Caki2 (cell line): ENCODE data around the gene MMP24. TPM values are rescaled to one million over a fixed set of nuclear protein-coding genes. Genes with fewer than 3 reads are reported as not detected.
"Not testable (repeated sequence)": the region's sequence is repeated elsewhere in the genome, so short reads cannot be mapped to it uniquely, and the experiment has no call there.

Experiments
- DNase-seq: peaks from one replicate; pipeline ENCODE4 v3.0.0-alpha.2; 2015; ENCODE audit warnings: low read depth
- in situ Hi-C: cut with HindIII; loops from 2 replicates; pipeline ENCODE4 v1.10.0; 2016; ENCODE audit warnings: low sequenced_read_pairs, low pct_unique_long_range_greater_than_20kb, mixed read lengths
- total RNA-seq: library from RNA; depleted of rRNA; stranded (reverse); fragments of >200 nt; shearing (Covaris generic); gene quantifications from 2 replicates; pipeline ENCODE4 v1.2.3, GENCODE V29; 2014; ENCODE audit warnings: low replicate concordance; rRNA removed

MMP24 gene
- total RNA-seq, 1 experiment from 2014 or later = 14.3 TPM

DNA sequence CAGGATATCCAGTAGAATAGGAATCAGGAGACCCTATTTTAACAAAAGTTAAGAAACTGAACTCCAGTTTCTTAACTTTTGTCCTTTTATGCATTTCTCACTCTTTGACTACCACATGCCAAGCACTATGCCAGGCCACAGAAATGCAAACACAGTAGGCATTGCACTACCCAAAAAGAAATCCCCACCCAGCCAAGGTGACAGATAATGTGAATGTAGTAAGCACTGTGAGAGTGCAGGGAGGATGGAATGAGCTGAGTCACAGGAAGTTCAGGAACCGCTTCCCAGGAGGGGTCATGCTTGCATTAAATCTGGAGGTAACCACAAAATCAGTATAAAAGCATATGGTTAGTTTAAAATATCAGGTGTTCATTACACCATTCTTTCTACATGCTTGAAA lies 85.8 kb downstream of the MMP24 start:
- in situ Hi-C loops = no loop called here

DNA sequence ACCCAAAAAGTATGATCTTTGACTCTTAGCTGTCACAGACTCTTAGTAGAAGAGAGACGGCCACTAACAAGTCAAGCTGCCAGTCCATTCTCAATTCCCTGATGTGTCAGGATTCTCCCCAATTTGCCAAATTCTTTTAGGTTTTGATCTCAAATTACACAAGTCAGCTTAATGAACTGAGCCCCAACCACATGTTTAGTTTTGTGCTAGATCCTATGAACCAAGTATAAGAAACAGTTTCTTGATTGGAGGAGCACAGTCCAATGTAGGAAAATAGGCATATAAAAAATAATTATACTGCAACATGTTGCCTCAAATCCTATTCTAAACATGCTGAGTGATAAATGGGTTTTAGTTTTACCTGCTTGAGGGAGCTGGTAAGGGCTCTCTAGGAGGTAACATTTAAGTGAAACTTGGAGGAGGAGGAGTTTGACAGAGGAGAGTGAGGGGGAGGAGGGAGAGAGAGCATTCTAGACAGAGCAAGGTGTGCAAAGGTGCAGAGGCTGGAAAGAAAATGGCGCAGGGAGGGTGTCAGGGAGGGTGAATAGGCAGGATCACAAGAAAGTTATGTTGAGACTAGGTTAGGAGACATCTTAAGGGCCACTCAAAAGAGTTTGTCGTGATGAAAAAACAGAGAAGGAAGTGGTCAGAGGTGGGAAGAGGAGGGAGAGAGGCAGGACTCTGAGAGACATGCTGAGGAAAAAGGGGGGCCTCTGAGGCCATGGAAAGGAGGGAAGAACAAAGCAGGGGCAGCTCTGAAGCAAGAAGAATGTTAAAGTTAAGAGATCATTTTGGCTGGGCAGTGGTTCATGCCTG lies 88.5 kb downstream of the MMP24 start:
- no peak for DNase-seq
- in situ Hi-C loops = no loop called here

More for the DNA sequence above, 85.8 kb downstream of the MMP24 start:
- DNase-seq = peak; percentile 81

DNA sequence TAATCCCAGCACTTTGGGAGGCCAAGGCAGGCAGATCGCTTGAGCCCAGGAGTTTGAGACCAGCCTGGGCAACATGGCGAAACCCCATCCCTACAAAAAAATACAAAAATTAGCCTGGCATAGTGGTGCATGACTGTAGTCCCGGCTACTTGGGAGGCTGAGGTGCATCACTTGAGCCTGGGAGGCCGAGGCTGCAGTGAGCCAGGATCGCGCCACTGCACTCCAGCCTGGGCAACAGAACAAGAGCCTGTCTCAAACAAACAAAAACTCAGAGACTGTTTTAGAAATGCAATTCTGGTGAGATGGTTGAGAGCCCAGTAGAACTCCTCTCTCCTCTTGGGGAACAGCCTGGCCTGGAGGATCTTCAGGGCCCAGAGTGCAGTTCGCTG lies 89.1 kb downstream of the MMP24 start:
- DNase-seq, in situ Hi-C loops: not testable (repeated sequence)

DNA sequence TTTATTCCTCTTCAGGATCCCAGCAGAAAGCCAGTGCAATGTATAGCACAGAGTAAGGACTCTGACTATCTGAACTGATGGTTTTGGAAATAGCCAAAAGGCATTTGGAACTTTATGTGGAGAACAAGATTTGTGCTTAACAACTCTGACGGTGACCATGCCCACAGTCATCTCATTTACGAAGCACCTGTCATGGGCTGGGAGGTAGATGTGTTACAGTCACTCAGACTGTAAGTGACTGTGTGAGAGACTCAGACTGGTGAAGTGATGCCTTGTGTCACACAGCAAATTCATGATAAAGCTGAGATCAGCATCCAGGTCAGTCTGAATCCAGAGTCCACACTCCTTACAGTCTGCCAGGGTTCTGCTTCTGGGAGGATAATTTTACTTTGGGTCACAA lies 89.6 kb downstream of the MMP24 start:
- DNase-seq = no peak
- in situ Hi-C loops = no loop called here

DNA sequence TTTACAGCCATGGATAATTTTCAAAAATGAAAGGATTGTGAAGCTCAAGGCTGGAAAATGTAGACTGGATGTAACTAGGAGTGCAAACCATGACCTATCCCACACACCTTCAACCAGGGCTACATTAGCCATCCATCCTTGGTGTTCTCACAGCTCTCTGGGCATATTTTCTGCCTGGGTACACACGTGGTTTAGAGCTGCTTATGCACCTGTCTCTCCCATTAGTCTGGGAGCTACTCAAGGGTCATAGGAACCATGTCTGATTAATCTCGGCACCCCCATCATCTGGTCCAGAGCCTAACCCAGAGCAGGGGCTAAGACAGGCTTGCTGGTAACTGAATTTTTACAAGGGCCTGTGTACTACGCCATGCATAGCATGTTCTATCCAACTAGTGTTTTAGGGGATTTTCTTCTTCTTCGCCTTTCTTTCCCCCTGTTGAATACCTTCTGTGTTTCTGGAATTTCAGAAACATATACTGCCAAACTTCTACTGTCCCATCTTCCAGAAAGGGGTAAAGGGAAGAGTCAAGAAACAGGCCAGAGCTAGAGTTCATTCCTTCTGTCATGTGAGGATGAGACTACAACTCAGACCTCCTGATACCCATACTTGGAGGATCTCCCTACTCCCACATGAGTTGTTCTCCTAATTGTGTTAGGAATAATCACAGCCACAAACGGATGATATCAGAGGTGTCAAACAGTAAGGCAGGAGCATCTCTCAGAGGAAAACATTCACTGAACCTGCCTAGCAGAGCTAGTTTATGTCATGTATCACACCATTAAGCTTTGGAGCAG lies 91.1 kb downstream of the MMP24 start:
- in situ Hi-C loops = no loop called here
- no peak for DNase-seq

DNA sequence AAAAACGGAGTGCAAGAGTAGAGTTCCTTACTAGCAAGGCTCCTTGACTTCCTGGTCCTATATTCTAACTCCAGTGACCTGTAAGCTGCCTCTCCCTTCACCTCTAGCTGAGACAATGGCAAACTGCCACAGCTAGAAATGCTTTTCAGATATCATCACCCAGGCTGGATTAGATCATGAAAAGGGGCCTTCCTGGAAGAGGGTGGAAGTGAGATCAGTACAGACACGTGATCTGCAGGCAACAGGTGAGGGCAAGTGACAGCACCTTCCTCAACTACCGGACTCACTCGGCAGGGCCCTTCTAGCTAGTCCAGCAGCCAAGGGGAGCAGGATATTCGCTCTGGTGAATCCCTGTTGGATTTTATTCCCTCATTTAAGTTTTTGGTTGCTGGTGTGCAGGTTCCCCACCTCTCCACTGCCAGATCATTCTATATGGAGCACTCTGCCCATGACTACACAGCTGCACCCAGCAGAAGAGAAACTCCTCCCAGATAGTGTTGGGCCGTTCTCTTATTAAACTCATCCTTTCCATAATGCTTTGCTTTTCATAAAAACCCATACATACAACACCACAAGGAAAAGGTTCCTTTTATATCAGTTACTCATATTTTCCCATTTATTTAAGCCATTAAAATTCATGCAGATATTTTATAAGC lies 92.1 kb downstream of the MMP24 start:
- DNase-seq = peak; percentile 97
- in situ Hi-C loops = no loop called here

DNA sequence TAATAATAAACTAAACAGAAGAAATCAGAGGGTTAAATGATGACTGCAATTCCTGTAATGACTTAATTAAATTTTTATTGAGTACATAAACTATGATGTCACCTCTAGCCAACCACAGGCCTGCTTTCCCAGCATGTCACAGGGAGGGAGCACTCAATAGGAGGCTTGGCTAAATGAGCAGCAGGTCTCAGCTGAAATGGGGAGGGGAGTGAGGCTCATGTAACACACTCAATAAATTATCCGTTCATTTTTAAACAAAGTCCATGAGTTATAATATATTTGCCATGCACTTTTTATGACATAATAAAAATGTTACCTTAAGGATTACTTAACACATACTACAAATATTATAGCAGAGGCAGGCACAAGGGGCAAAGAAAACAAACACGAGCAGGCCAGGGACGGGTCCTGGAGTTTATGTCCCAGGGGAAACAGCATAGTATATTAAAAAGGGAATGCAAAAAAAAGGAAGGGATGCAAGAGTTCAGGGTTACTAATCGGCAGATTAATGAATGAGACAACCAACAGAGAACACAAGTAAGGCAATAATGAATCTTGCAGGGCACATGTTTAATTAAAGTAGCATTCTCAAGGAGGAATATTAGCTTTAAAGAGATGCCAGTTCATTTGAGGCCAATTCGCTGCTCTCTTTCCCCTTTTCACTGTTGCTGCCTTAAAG lies 92.8 kb downstream of the MMP24 start:
- peak; percentile 60 for DNase-seq
- in situ Hi-C loops = no loop called here

DNA sequence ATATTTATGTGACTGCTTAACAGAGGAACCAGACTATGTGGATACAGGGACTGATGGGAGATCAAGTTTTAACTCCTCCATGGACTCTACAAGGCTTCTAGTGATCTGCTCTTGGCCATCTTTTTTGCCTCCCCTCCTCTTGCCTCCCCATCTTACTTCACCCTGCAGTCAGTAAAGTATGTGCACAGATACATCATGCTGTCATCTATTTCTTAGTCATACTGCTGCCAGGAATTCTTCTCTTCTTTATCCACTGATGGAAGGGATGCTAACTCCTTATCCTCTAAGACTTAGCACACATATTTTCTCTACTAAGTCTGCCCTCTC lies 93.3 kb downstream of the MMP24 start:
- peak; percentile 68 for DNase-seq
- in situ Hi-C loops = no loop called here

DNA sequence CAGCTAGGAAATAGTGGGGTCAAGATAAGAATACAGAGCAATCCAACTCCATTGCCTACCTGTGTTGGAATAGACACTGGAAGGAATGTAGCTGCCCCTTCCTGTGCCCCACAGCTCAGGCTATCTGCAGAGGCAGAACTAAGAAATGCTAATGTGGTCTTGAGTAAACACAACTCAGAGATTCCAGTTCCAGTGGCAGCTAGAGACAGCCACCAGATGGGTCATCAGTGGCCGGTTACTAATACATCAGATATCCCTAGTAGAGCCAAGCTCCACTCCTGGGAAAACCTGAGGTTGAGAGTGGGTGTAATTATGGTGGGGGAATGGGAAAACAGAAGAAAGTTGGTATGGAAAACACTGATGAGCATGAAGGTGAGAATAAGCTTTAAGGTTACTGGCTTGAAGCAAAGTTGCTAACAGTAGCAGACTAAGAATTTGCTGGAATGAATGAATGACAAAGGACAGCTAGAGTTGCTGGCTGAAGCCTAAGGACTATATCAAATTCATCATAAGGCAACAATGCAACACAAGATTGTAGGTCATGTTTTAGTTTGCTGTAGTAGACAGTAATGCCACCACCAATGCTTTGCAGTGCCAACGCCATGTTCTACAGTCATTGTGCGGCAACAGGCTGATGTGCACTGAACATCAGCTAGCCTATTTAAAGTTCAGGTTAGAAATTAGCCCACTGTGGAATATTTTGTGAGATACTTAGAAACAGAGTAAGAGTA lies 94.1 kb downstream of the MMP24 start:
- in situ Hi-C loops = no loop called here
- DNase-seq = peak; percentile 83

DNA sequence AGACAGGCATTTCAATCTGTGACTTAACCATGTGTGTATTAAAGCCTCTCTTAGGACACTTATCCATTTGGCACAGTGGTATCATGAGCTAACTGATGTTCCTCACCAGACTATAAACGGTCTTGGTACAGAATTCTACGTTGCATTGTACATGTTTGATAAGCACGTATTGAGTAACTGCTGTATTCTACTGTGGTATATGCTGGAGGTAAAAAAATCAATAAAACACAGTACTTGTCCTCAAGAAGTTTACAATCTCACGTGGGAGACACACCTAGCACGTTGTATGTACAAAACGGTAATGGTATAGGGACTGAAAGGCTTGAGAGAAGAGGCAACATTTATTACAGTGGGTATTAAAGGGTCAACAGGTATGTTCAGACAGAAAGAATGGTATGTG lies 98.9 kb downstream of the MMP24 start:
- in situ Hi-C loops = no loop called here
- no peak for DNase-seq

DNA sequence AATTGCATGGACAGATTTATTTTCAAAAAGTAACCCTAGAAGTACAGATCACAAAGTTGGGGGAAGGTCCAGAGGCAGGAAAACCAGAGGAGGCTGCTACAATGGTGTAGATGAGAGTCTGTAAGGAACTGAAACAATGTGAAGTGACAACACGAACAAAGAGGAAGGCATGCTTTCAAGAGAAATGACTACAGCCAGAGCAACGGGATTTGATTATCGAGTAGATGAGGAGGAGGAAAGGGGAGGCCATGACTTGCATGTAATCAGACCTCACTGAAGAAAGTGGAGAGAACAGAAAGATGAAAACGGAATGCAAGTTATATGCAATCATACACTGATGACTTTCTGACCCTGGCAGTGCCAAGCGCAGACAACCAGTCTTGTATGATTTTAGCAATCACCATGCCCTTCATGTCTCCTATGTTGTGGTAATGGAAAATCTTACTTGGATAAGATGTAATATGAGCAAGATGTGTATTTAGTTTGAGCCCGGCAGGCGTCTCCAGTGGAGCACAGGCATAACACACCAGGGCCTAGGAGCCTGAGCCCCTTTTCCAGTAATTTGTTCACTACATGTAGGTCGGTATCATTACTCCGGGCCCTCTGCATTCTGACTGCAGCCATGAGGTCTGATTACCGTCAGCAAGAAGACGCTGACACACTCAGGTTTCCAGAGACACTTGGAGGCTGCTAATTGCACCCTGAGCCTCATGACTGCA lies 99.7 kb downstream of the MMP24 start:
- DNase-seq = no peak
- in situ Hi-C loops = no loop called here

Other genes with a start within 250 kb of the MMP24 start
- gene TRPC4AP, start 133.9 kb upstream of the MMP24 start, total RNA-seq = 54.4 and 56.9 TPM in 2 replicates
- 27.4 and 43.7 TPM in 2 replicates for gene EDEM2, start 79.4 kb upstream of the MMP24 start, total RNA-seq
- gene PROCR, start 54.6 kb upstream of the MMP24 start, total RNA-seq = 30.9 and 56.1 TPM in 2 replicates
- 9.0 and 16.5 TPM in 2 replicates for gene MMP24OS, start 51.4 kb downstream of the MMP24 start, total RNA-seq
- 321 and 355 TPM in 2 replicates for gene EIF6, start 58.1 kb downstream of the MMP24 start, total RNA-seq
- gene FAM83C, start 65.7 kb downstream of the MMP24 start, total RNA-seq = 0.20 TPM in 1 of 2 replicates, not detected in the other
- gene UQCC1, start 185.3 kb downstream of the MMP24 start, total RNA-seq = 54.9 and 59.4 TPM in 2 replicates
- gene GDF5, start 211.5 kb downstream of the MMP24 start, total RNA-seq = 1.1 TPM in 1 of 2 replicates, not detected in the other
- 14.8 and 23.2 TPM in 2 replicates for gene CEP250, start 228.9 kb downstream of the MMP24 start, total RNA-seq